Kasumi-1 (cell line): Measurements from ENCODE around the gene CCR2.
"Not testable (repeated sequence)": the region's sequence is repeated elsewhere in the genome, so short reads cannot be mapped to it uniquely, and the experiment has no call there.

Source experiments
- DNase-seq, 2 experiments: peaks; one replicate each; lab custom pipeline; 2025; lab: John Stamatoyannopoulos, UW

The CCR2 gene

DNA sequence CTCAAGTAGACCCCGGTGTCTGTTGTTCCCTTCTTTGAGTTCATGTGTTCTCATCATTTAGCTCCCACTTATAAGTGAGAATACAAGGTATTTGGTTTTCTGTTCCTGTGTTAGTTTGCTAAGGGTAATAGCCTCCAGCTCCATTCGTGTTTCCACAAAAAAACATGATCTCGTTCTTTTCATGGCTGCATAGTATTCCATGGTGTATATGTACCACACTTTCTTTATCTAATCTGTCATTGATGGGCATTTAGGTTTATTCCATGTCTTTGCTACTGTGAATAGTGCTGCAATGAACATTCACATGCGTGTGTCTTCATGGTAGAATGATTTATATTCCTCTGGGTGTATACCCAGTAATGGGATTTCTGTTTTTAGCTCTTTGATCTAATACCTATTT is 49.0 kb downstream of the CCR2 start:
- DNase-seq = not testable (repeated sequence)

DNA sequence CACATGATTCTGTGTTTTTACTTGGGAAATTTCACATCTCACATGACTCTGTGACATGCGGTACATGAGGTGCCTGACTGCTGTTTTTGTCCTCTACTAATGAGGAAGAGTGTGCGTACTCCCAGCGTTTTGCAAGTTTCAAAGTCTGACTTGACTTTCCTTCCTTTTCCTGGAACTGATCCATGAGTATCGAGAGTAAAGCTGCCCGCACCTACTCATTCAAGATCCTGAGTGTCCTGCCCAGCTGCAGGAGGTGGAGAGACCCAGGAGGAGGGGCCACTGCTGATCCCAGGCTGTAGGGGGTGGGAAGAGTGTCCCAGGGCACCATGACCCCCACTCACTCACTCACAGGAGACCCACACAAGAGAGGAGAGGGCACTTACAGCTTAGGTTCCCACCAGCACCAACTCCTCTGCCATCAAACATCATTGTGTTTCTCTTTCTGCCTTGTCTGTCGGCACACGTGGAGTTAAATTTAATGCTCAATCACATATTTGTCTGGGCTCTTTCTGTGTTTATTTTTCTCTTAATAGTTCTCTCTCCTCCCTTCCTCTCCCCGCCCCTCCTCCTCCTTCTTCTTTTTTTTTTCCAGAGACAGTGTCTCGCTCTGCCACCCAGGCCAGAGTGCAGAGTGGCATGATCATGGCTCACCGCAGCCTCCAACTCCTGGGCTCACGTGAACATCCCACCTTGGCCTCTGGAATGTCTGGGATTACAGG is 51.5 kb downstream of the CCR2 start:
- DNase-seq = no peak

DNA sequence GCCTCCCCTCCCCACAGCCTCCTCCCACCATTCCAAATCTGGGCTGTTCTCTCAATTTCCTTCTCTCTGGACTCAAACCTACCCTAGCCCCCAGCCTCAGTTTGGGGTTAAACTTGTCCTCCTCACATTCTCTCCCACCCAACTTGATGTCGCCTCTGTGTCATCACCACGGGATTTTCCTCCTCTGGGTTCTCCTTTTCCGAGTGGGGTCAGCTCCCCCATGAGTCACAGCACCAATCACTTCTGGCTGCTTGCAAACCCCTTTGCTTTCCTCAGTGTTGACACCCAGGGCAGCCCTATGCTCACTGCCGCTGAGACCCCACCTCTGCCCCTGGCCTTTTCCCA is 52.5 kb downstream of the CCR2 start:
- no peak for DNase-seq

DNA sequence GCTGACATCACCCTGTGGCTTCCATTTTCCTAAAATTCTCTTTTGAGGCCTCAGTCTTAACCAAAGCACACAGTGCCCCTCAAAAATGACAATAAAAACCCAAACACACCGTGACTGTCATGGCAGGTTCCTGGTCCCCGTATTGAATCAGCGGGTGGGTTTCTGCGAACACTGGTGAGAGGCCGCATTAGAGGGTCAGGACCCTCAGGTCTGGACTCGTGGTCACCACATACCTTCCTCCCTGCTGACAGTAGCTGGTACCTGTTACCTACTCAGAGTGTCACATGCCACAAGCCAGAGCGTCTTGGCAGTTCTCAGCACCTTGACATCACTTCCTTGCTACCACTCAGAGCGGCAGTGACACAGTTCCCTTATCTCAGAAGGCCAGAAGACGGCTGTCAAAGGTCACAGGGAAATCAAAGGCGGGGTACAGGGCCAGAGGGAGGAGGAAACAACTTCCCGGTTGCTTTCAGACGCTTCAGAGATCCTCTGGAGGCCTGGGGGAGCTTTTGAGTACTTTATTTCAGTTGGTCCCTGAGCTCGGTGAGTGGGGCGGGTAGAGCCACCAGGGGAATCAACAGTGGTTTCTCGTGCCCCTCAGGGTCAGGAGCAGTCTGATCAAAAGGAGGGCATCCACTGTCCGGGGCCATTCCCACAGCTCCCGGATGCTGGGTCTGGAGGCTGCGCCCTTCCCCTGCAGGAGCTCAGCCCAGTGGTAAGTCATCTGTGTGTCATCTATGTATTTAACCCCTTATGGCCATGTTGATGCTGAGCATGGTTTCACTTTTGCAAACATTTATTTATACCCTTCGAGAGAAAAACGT is 53.1 kb downstream of the CCR2 start, which contains the start of the genes CCR5AS and CCRL2:
TSS of gene CCR5AS (minus strand) at position 279 of the 824 bp plus-strand sequence.
TSS of gene CCRL2 (plus strand) at position 472 of the 824 bp plus-strand sequence. CDS start 821 bp downstream, outside the sequence.
- DNase-seq = no peak

DNA sequence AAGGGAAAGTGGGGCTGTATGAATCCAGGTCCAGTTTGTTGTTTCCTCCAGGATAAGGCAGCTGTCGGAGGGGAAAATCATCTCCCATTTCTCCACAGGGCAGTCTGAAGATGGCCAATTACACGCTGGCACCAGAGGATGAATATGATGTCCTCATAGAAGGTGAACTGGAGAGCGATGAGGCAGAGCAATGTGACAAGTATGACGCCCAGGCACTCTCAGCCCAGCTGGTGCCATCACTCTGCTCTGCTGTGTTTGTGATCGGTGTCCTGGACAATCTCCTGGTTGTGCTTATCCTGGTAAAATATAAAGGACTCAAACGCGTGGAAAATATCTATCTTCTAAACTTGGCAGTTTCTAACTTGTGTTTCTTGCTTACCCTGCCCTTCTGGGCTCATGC is 54.1 kb downstream of the CCR2 start:
- DNase-seq = no peak

DNA sequence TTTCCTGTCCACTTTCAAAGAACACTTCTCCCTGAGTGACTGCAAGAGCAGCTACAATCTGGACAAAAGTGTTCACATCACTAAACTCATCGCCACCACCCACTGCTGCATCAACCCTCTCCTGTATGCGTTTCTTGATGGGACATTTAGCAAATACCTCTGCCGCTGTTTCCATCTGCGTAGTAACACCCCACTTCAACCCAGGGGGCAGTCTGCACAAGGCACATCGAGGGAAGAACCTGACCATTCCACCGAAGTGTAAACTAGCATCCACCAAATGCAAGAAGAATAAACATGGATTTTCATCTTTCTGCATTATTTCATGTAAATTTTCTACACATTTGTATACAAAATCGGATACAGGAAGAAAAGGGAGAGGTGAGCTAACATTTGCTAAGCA is 54.9 kb downstream of the CCR2 start:
- no peak for DNase-seq

DNA sequence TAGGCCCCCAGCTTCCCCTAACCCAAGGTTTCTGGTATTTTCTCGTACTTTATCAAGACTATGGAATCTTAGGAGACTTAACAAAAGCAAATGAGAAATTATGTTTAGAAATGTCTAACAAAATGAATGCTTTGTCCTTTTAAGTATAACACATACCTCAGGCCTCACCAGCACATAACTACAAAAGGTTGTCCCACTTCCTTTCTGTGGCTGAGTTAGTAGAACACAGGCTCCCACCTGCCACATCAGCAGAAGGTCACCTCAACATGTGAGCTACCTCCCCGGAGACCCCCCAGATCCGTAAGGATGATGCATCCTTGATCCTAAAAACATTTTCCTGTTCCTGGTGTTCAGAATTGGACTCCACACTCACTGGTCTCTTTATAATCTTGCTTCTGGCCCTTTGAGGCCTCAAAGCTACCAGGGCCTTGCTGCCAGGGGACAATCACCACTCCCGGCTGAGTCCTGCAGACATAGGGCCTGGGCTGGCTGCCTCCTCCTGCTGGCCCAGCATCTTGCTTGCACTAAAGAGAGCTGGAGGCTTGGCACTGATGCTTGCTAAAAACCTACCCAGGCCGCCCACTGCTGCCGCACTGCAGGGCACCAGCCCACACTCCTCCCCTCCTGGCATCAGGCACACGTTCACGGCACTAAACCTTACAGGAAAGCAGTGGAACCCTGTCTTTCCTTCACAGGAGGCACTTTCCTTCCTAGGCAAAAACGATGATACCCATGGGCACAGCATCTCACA is 56.0 kb downstream of the CCR2 start:
- DNase-seq = no peak
